Duodenal mucosa (tissue), 2 donors: Measurements from ENCODE around the gene GCLC.
"Not testable (repeated sequence)": the region's sequence is repeated elsewhere in the genome, so short reads cannot be mapped to it uniquely, and the experiment has no call there.

Source experiments
- H3K27ac ChIP-seq: one replicate; pipeline ENCODE4 v1.7.0; 2013; ENCODE audit warnings: low read depth, low read length
- H3K27me3 ChIP-seq, 2 donors: one replicate each; pipeline ENCODE4 v1.7.0; 2013; ENCODE audit warnings: low read length in 2 of 2, control low read depth in 1 of 2; ENCODE audit not compliant: insufficient read depth in 2 of 2, control insufficient read depth in 1 of 2
- H3K36me3 ChIP-seq, 2 donors: one replicate each; pipeline ENCODE4 v1.7.0; 2013; ENCODE audit warnings: low read length in 2 of 2, control low read depth in 1 of 2; ENCODE audit not compliant: insufficient read depth in 2 of 2, control insufficient read depth in 1 of 2
- H3K4me1 ChIP-seq, 2 donors: one replicate each; pipeline ENCODE4 v1.7.0; 2013; ENCODE audit warnings: low read length in 2 of 2, control low read depth in 1 of 2; ENCODE audit not compliant: insufficient read depth in 2 of 2, control insufficient read depth in 1 of 2
- H3K4me3 ChIP-seq, 2 donors: one replicate each; pipeline ENCODE4 v1.7.0; 2013; ENCODE audit warnings: low read length in 2 of 2, low read depth in 1 of 2
- H3K9ac ChIP-seq, 2 donors: one replicate each; pipeline ENCODE4 v1.7.0; 2013; ENCODE audit warnings: low read length in 2 of 2, low read depth in 1 of 2
- H3K9me3 ChIP-seq, 2 donors: one replicate each; pipeline ENCODE4 v1.7.0; 2013; ENCODE audit warnings: low read length in 2 of 2, control low read depth in 1 of 2; ENCODE audit not compliant: control insufficient read depth in 1 of 2

The GCLC gene

GRCh38 chr6:53486679-53487078 is 58.2 kb downstream of the GCLC start:
- no peak overlapping the region for H3K9ac ChIP-seq
- no peaks in the 10 kb centered on the region for H3K27me3 ChIP-seq
- H3K36me3 ChIP-seq: no peaks in the 10 kb centered on the region
- no peak overlapping the region for H3K4me3 ChIP-seq
- H3K9me3 ChIP-seq: no peaks in the 10 kb centered on the region
- H3K4me1 ChIP-seq: peaks cover 0 to 13% of the 10 kb centered on the region in 2 donors
- H3K27ac ChIP-seq: no peak overlapping the region

GRCh38 chr6:53484476-53485280 is 60.2 kb downstream of the GCLC start:
- Histone ChIP-seq H3K9me3 (no peaks in the 10 kb centered on the region), H3K27ac (no peak overlapping the region), H3K4me1 (peaks cover 0 to 13% of the 10 kb centered on the region in 2 donors), H3K27me3 (no peaks in the 10 kb centered on the region), H3K36me3 (no peaks in the 10 kb centered on the region), H3K4me3 (no peak overlapping the region), H3K9ac (no peak overlapping the region)

- H3K9me3 ChIP-seq: no peaks in the 10 kb centered on the region
- H3K4me1 ChIP-seq: peaks cover 0 to 13% of the 10 kb centered on the region in 2 donors
- H3K36me3 ChIP-seq: no peaks in the 10 kb centered on the region
- no peaks in the 10 kb centered on the region for H3K27me3 ChIP-seq
- H3K9ac ChIP-seq: no peak overlapping the region
- H3K4me3 ChIP-seq: no peak overlapping the region
- H3K27ac ChIP-seq: no peak overlapping the region
Observed at GRCh38 chr6:53483423-53484353, 61.2 kb downstream of the GCLC start.

DNA sequence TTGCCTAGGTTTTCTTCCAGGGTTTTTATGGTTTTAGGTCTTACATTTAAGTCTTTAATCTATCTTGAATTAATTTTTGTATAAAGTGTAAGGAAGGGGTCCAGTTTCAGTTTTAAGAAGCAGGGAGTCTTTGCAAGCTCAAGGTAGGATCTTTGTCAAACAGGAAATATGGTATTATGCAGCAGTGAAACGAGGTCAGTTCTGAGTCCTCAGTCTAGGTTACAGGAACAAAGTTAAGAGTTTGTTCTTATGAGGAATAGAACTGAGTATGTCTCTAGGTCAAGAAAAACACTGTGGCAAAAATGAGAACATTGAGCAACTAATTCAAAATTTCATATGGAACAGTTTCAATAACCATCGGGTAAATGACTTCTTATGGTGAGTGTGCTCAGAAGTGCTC is 63.6 kb downstream of the GCLC start:
- Histone ChIP-seq H3K36me3 (no peaks in the 10 kb centered on the region), H3K27me3 (no peaks in the 10 kb centered on the region), H3K9me3 (no peaks in the 10 kb centered on the region), H3K9ac (no peak overlapping the region), H3K27ac (no peak overlapping the region), H3K4me1 (peaks cover 0 to 13% of the 10 kb centered on the region in 2 donors), H3K4me3 (no peak overlapping the region)

DNA sequence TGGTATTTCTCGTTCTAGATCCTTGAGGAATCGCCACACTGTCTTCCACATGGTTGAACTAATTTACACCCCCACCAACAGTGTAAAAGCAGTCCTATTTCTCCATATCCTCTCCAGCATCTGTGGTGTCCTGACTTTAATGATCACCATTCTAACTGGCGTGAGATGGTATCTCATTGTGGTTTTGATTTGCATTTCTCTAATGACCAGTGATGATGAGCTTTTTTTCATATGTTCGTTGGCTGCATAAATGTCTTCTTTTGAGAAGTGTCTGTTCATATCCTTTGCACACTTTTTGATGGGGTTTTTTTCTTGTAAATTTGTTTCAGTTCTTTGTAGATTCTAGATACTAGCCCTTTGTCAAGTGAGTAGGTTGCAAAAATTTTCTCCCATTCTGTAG is 64.1 kb downstream of the GCLC start:
- H3K9me3 ChIP-seq, H3K27me3 ChIP-seq, H3K4me3 ChIP-seq, H3K9ac ChIP-seq, H3K36me3 ChIP-seq, H3K27ac ChIP-seq: not testable (repeated sequence)
- peaks cover 0 to 13% of the 10 kb centered on the region in 2 donors for H3K4me1 ChIP-seq

GRCh38 chr6:53479871-53480270 is 65.0 kb downstream of the GCLC start:
- no peaks in the 10 kb centered on the region for H3K27me3 ChIP-seq
- no peaks in the 10 kb centered on the region for H3K36me3 ChIP-seq
- H3K4me3 ChIP-seq: no peak overlapping the region
- H3K4me1 ChIP-seq: peaks cover 0 to 13% of the 10 kb centered on the region in 2 donors
- no peaks in the 10 kb centered on the region for H3K9me3 ChIP-seq
- H3K9ac ChIP-seq: no peak overlapping the region
- H3K27ac ChIP-seq: no peak overlapping the region

DNA sequence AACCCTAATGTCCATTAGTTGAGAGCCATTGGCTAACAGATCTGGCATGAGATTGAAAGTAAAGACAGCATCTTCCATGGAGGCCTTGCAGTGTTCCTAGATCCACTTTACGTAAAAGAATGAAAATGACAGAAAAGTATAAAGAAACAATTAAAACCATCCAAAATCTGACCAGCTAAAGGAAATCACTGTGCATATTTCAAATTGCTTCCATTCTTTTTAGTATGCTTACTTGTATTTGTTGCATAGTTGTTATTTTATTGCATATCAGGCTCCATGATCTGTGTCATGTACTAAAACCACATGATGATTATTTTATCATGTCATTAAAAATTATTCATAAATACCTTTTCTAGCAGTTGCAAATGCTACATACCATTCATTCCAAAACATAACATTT is 67.9 kb downstream of the GCLC start:
- H3K4me3 ChIP-seq: no peak overlapping the region
- no peaks in the 10 kb centered on the region for H3K9me3 ChIP-seq
- H3K36me3 ChIP-seq: no peaks in the 10 kb centered on the region
- H3K27ac ChIP-seq: no peak overlapping the region
- H3K9ac ChIP-seq: no peak overlapping the region
- no peaks in the 10 kb centered on the region for H3K4me1 ChIP-seq
- H3K27me3 ChIP-seq: no peaks in the 10 kb centered on the region

DNA sequence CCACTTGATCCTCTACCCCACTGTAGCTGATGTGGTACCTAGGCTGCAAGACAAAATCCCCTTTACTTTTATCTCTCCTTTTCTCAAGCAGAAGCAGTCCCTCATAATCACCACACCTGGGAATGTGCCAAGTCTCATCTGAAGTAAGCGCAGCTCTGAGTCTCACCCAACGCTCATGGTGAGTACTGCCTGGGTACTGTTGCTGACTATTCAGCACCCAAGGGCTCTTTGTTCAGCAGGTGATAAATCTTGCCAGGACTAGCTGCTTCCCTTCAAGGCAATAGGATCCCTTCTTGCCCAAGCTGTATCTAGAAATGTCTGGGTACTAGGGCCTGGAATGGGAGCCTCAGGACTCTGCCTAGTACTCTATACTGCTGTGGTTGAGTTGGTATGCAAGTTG is 70.9 kb downstream of the GCLC start:
- H3K4me3 ChIP-seq: no peak overlapping the region
- no peaks in the 10 kb centered on the region for H3K4me1 ChIP-seq
- H3K27ac ChIP-seq: no peak overlapping the region
- H3K9me3 ChIP-seq: no peaks in the 10 kb centered on the region
- no peak overlapping the region for H3K9ac ChIP-seq
- no peaks in the 10 kb centered on the region for H3K27me3 ChIP-seq
- H3K36me3 ChIP-seq: no peaks in the 10 kb centered on the region

DNA sequence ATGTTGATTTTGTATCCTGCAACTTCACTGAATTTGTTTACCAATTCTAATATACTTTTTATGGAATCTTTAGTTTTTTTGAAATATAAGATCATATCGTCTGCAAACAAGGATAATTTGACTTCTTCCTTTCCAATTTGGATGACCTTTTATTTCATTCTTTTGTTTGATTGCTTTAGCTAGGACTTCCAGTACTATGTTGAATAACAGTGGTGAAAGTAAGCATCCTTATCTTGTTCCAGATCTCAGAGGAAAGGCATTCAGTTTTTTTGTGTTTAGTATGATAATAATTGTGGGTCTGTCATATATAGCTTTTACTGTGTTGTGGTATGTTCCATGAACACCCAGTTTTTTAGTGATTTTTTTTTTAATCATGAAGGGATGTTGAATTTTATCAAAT is 75.7 kb downstream of the GCLC start:
- no peaks in the 10 kb centered on the region for H3K9me3 ChIP-seq
- H3K9ac ChIP-seq: no peak overlapping the region
- H3K4me3 ChIP-seq: no peak overlapping the region
- no peaks in the 10 kb centered on the region for H3K4me1 ChIP-seq
- no peaks in the 10 kb centered on the region for H3K27me3 ChIP-seq
- H3K27ac ChIP-seq: no peak overlapping the region
- H3K36me3 ChIP-seq: no peaks in the 10 kb centered on the region

DNA sequence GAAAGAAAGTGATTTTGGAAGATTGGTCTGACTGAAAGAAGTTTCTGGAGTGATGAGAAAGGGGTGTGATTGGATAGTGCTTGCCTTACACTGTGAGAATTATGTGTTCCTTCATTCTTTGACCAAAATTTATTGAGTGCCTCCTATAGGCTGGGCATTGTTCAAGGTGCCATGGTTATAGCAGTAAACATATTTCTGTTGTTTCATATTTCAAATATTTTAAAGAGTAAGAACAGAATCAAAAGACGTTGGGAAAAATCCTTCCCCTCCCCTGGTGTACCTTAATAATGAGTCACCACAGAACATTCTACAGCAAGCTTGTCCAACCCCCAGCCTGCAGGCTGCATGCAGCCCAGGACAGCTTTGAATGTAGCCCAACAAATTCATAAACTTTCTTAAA is 78.6 kb downstream of the GCLC start:
- no peak overlapping the region for H3K9ac ChIP-seq
- H3K4me3 ChIP-seq: no peak overlapping the region
- H3K9me3 ChIP-seq: no peaks in the 10 kb centered on the region
- H3K4me1 ChIP-seq: no peaks in the 10 kb centered on the region
- no peaks in the 10 kb centered on the region for H3K27me3 ChIP-seq
- H3K27ac ChIP-seq: no peak overlapping the region
- no peaks in the 10 kb centered on the region for H3K36me3 ChIP-seq
